ENCODE measurements around the gene MIF4GD.

DNA sequence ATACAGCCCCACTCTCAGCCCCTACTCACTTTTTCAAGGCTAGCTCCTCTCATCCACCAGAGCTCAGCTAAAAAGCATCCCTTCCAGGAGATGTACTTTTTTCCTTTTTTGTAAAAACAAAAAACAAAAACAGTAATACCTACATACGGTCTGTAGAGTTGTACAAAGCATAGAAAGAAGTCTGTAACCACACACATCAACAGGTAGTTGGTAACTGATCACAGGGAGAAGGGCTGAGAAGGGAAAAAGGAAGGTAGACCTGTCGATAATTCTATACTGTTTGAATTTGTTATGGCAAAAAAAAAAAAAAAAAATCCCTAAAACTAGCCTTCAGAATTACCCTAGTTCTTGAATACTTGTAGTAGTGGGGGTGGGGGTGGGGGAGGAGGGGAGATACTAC is 17.3 kb upstream of the MIF4GD start:
- no peak for TF ChIP-seq SP1 (IDR thresholded peaks at IDR 0.05)
- no peak for TF ChIP-seq LEF1 (IDR thresholded peaks at IDR 0.05; ENCODE audit: borderline replicate concordance)
- TF ChIP-seq, protein P1, sequence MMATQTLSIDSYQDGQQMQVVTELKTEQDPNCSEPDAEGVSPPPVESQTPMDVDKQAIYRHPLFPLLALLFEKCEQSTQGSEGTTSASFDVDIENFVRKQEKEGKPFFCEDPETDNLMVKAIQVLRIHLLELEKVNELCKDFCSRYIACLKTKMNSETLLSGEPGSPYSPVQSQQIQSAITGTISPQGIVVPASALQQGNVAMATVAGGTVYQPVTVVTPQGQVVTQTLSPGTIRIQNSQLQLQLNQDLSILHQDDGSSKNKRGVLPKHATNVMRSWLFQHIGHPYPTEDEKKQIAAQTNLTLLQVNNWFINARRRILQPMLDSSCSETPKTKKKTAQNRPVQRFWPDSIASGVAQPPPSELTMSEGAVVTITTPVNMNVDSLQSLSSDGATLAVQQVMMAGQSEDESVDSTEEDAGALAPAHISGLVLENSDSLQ (IDR thresholded peaks at IDR 0.05) = no peak
- no peak for TF ChIP-seq SUZ12 (IDR thresholded peaks at IDR 0.05)
